ENCODE results near the gene GPC3. TPM values are rescaled to one million over a fixed set of nuclear protein-coding genes. Genes with fewer than 3 reads are reported as not detected.

Gene GPC3
- total RNA-seq, 1 experiment from 2014 or later: 0.98 TPM

DNA sequence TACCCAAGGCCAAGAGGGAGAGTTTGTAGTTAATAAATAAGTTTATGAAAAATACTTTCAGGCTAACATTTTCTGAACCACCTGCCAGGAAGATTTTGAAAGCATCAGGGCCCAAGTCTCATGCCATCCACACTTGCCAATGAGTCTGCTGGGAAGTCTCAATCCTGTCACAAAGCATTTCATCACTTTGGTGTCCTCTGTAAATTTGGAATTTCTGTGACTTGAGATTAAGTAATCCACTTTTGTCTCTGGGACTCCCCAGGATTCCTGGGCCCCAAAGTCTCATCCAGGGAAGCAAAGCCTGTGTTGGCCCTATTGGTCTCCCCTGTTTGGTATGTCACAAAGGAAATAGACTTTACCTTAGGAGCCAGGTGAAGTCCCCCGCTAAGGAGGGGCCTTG lies 470.9 kb downstream of the GPC3 start:
- TF ChIP-seq YY1 (IDR thresholded peaks at IDR 0.05; ENCODE audit: extremely low read depth, insufficient replicate concordance, low read depth, low read length): no peak
- TF ChIP-seq, protein P1, sequence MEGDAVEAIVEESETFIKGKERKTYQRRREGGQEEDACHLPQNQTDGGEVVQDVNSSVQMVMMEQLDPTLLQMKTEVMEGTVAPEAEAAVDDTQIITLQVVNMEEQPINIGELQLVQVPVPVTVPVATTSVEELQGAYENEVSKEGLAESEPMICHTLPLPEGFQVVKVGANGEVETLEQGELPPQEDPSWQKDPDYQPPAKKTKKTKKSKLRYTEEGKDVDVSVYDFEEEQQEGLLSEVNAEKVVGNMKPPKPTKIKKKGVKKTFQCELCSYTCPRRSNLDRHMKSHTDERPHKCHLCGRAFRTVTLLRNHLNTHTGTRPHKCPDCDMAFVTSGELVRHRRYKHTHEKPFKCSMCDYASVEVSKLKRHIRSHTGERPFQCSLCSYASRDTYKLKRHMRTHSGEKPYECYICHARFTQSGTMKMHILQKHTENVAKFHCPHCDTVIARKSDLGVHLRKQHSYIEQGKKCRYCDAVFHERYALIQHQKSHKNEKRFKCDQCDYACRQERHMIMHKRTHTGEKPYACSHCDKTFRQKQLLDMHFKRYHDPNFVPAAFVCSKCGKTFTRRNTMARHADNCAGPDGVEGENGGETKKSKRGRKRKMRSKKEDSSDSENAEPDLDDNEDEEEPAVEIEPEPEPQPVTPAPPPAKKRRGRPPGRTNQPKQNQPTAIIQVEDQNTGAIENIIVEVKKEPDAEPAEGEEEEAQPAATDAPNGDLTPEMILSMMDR (IDR thresholded peaks at IDR 0.05 in 2 of 3, conservative IDR thresholded peaks at IDR 0.05 in 1 of 3; ENCODE audit: borderline replicate concordance in 1 of 3, insufficient read depth in 1 of 3, low read depth in 2 of 3, low read length in 2 of 3): no peak
- TF ChIP-seq SRF (IDR thresholded peaks at IDR 0.05; ENCODE audit: low read depth): no peak
- no peak for TF ChIP-seq ZFX (IDR thresholded peaks at IDR 0.05)
- TF ChIP-seq SP1 (IDR thresholded peaks at IDR 0.05; ENCODE audit: low read depth): no peak
- no peak for TF ChIP-seq ELF1 (IDR thresholded peaks at IDR 0.05; ENCODE audit: borderline replicate concordance, low read depth)
- no peak for TF ChIP-seq CEBPB (IDR thresholded peaks at IDR 0.05; ENCODE audit: low read depth)
- TF ChIP-seq CBX3 (IDR thresholded peaks at IDR 0.05; ENCODE audit: low read depth): no peak
- TF ChIP-seq, protein P2, sequence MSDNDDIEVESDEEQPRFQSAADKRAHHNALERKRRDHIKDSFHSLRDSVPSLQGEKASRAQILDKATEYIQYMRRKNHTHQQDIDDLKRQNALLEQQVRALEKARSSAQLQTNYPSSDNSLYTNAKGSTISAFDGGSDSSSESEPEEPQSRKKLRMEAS (IDR thresholded peaks at IDR 0.05): no peak
- no peak for TF ChIP-seq POLR2AphosphoS5 (IDR thresholded peaks at IDR 0.05; ENCODE audit: low read depth, low read length)
- no peak for TF ChIP-seq JUND (IDR thresholded peaks at IDR 0.05)
- TF ChIP-seq EGR1 (IDR thresholded peaks at IDR 0.05; ENCODE audit: low read depth): no peak
- TF ChIP-seq ZNF274 (IDR thresholded peaks at IDR 0.05; ENCODE audit: low read depth, low read length): no peak
- no peak for TF ChIP-seq EZH2 (IDR thresholded peaks at IDR 0.05)
- no peak for TF ChIP-seq EZH2phosphoT487 (IDR thresholded peaks at IDR 0.05; ENCODE audit: borderline replicate concordance)
- no peak for TF ChIP-seq SIN3A (IDR thresholded peaks at IDR 0.05; ENCODE audit: low read depth)
- TF ChIP-seq RAD21 (IDR thresholded peaks at IDR 0.05; ENCODE audit: low read depth): no peak
- TF ChIP-seq, protein P3, sequence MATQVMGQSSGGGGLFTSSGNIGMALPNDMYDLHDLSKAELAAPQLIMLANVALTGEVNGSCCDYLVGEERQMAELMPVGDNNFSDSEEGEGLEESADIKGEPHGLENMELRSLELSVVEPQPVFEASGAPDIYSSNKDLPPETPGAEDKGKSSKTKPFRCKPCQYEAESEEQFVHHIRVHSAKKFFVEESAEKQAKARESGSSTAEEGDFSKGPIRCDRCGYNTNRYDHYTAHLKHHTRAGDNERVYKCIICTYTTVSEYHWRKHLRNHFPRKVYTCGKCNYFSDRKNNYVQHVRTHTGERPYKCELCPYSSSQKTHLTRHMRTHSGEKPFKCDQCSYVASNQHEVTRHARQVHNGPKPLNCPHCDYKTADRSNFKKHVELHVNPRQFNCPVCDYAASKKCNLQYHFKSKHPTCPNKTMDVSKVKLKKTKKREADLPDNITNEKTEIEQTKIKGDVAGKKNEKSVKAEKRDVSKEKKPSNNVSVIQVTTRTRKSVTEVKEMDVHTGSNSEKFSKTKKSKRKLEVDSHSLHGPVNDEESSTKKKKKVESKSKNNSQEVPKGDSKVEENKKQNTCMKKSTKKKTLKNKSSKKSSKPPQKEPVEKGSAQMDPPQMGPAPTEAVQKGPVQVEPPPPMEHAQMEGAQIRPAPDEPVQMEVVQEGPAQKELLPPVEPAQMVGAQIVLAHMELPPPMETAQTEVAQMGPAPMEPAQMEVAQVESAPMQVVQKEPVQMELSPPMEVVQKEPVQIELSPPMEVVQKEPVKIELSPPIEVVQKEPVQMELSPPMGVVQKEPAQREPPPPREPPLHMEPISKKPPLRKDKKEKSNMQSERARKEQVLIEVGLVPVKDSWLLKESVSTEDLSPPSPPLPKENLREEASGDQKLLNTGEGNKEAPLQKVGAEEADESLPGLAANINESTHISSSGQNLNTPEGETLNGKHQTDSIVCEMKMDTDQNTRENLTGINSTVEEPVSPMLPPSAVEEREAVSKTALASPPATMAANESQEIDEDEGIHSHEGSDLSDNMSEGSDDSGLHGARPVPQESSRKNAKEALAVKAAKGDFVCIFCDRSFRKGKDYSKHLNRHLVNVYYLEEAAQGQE (IDR thresholded peaks at IDR 0.05; ENCODE audit: low read depth): no peak
- intact Hi-C loops (cut with micrococcal nuclease): no loop called here
- CTCF ChIA-PET: no interaction called here

More for the DNA sequence above, 470.9 kb downstream of the GPC3 start:
- Histone ChIP-seq H3K36me3 (ENCODE audit: control insufficient read depth in 1 of 2, insufficient read depth in 2 of 2, low read length in 2 of 2) (no peaks in the 10 kb centered on the region), H3K9ac (ENCODE audit: low read length) (no peak overlapping the region), H3K27me3 (ENCODE audit: insufficient read depth, low read length) (no peaks in the 10 kb centered on the region), H3K4me1 (ENCODE audit: control insufficient read depth in 1 of 2, insufficient read depth in 2 of 2, low read length in 2 of 2) (no peaks in the 10 kb centered on the region), H3K4me3 (replicated peaks in 1 of 2; ENCODE audit: low read depth in 1 of 2, low read length in 2 of 2) (no peak overlapping the region), H3K9me2 (ENCODE audit: insufficient read depth) (no peaks in the 10 kb centered on the region), H3K9me3 (ENCODE audit: control insufficient read depth in 1 of 2, insufficient read depth in 1 of 2, low read depth in 1 of 2, low read length in 2 of 2) (no peaks in the 10 kb centered on the region), H3K4me2 (ENCODE audit: low read length) (no peak overlapping the region), H4K20me1 (ENCODE audit: insufficient read depth) (no peaks in the 10 kb centered on the region), H3K27ac (ENCODE audit: low read depth, low read length) (no peak overlapping the region), H2AFZ (ENCODE audit: low read depth, low read length, poor library complexity, severe bottlenecking) (no peak overlapping the region), H3K79me2 (ENCODE audit: insufficient read depth, low read length) (no peaks in the 10 kb centered on the region)
- DNase-seq (ENCODE audit: low read depth, low spot score): no peak
- ChIA-PET POLR2A (no interaction called here), RAD21 (ENCODE audit: low non-redundant PET in 1 of 2, low total read pairs in 2 of 2, uncharacterized antibody in 2 of 2, unreplicated experiment in 2 of 2) (no interaction called here)
- ATAC-seq: no peak
- BruUV-seq (replicated peaks): no TSS peak
